ENCODE measurements around the gene NUDCD3. TPM values are rescaled to one million over a fixed set of nuclear protein-coding genes. Genes with fewer than 3 reads are reported as not detected.

NUDCD3 gene
- total RNA-seq, 1 donor from 2014 or later = 97.5 TPM

DNA sequence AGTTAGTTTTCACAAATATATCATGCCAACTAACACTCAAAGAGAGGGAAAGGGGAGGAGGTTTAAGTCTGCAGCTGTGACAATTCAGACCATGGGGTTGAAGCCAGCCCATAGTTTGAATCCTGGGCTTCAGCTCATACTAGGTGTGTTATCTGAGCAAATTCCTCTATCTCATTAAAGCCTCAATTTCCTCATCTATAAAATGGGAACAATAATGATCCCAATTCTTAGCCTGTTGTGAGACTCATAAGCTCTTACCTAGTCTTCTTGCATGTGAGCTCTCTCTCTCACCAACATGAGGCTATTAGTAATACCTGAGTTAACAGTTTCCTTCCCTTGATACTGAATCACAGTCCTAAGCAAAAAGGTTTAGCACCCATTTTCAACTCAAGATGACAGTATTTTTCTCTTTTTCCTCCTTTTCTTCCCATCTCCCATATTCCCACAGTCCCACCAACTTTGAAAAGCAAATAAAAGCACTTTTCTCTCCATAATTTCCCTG, 49.8 kb downstream of the NUDCD3 start:
- TF ChIP-seq, protein P1, sequence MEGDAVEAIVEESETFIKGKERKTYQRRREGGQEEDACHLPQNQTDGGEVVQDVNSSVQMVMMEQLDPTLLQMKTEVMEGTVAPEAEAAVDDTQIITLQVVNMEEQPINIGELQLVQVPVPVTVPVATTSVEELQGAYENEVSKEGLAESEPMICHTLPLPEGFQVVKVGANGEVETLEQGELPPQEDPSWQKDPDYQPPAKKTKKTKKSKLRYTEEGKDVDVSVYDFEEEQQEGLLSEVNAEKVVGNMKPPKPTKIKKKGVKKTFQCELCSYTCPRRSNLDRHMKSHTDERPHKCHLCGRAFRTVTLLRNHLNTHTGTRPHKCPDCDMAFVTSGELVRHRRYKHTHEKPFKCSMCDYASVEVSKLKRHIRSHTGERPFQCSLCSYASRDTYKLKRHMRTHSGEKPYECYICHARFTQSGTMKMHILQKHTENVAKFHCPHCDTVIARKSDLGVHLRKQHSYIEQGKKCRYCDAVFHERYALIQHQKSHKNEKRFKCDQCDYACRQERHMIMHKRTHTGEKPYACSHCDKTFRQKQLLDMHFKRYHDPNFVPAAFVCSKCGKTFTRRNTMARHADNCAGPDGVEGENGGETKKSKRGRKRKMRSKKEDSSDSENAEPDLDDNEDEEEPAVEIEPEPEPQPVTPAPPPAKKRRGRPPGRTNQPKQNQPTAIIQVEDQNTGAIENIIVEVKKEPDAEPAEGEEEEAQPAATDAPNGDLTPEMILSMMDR (IDR thresholded peaks at IDR 0.05; ENCODE audit: unreplicated experiment) = no peak
- Mint-ChIP-seq H3K4me1 (ENCODE audit: unreplicated experiment) (peaks cover 4% of the 10 kb centered on the region), H3K36me3 (ENCODE audit: low read depth, unreplicated experiment) (peaks cover 8% of the 10 kb centered on the region), H3K4me3 (ENCODE audit: unreplicated experiment) (no peak overlapping the region), H3K27me3 (ENCODE audit: unreplicated experiment) (peaks cover 4% of the 10 kb centered on the region), H3K9me3 (ENCODE audit: unreplicated experiment) (no peaks in the 10 kb centered on the region), H3K27ac (ENCODE audit: unreplicated experiment) (no peak overlapping the region)
- DNase-seq (ENCODE audit: low spot score) = no peak

DNA sequence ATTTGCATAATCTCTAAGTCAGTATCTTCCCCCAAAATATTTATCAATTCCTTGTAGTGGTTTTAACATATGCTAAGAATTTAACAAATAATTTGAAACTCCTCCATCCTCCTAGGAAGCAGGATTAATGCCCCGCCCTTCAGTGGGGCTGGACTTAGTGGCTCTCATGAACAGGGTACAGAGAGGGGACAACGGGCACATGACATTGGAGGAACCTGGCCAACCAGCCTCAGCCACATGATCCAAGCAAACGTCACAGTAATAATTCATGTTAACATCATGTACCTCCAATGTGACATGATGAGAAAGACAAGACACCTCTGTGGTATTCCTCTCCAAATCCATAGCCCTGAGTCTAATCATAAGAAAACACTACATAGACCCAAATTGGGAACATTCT, 50.5 kb downstream of the NUDCD3 start:
- no peaks in the 10 kb centered on the region for H3K9me3 Mint-ChIP-seq (ENCODE audit: unreplicated experiment)
- peaks cover 4% of the 10 kb centered on the region for H3K36me3 Mint-ChIP-seq (ENCODE audit: low read depth, unreplicated experiment)
- peaks cover 4% of the 10 kb centered on the region for H3K4me1 Mint-ChIP-seq (ENCODE audit: unreplicated experiment)
- peaks cover 1% of the 10 kb centered on the region for H3K27me3 Mint-ChIP-seq (ENCODE audit: unreplicated experiment)
- H3K4me3 Mint-ChIP-seq (ENCODE audit: unreplicated experiment) = no peak overlapping the region
- TF ChIP-seq, protein P1 (IDR thresholded peaks at IDR 0.05; ENCODE audit: unreplicated experiment) = no peak
- no peak overlapping the region for H3K27ac Mint-ChIP-seq (ENCODE audit: unreplicated experiment)
- DNase-seq (ENCODE audit: low spot score) = no peak

DNA sequence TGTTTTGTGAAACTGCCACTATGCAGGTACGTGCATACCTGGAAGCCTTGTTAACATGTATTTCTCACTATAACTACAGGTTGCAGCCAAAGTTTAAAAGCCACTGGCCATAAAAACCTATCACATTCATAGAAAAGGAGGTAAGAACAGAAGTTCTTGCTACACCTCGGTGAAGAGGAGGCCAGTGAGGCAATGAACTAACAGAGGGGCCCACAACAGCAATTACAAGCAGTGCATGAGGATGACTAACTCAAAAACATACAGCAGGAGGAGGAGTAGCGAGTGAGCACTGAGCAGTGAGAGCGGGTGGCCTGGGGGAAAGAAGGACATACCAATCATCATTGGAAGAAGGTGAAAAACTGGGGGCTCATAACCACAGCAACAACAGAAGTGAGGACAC, 51.6 kb downstream of the NUDCD3 start:
- H3K4me3 Mint-ChIP-seq (ENCODE audit: unreplicated experiment) = no peak overlapping the region
- no peak overlapping the region for H3K27ac Mint-ChIP-seq (ENCODE audit: unreplicated experiment)
- peaks cover 2% of the 10 kb centered on the region for H3K27me3 Mint-ChIP-seq (ENCODE audit: unreplicated experiment)
- no peaks in the 10 kb centered on the region for H3K9me3 Mint-ChIP-seq (ENCODE audit: unreplicated experiment)
- TF ChIP-seq, protein P1 (IDR thresholded peaks at IDR 0.05; ENCODE audit: unreplicated experiment) = no peak
- DNase-seq (ENCODE audit: low spot score) = no peak
- H3K4me1 Mint-ChIP-seq (ENCODE audit: unreplicated experiment) = peaks cover 4% of the 10 kb centered on the region
- peaks cover 1% of the 10 kb centered on the region for H3K36me3 Mint-ChIP-seq (ENCODE audit: low read depth, unreplicated experiment)

DNA sequence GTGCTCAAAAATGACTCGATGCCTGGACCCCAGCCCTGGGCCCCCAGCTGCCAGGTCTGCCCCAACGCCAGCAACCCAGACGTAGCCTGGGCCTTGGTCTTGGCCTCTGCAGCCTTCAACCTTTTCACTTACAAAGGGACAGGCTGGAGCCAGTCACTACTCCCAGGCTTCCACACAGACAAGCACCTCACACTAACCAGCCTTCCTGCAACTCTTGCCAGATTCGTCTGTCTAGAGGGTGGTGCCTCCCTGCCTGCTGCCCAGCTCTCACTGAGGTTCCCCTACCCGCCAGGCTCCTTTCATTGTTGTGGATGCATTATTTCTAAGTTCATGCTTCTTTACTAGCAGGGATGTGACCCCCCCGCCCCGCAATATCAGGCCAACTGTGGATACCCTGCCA, 56.3 kb downstream of the NUDCD3 start:
- Mint-ChIP-seq H3K27me3 (ENCODE audit: unreplicated experiment) (peaks cover 6% of the 10 kb centered on the region), H3K4me3 (ENCODE audit: unreplicated experiment) (no peak overlapping the region), H3K27ac (ENCODE audit: unreplicated experiment) (no peak overlapping the region), H3K4me1 (ENCODE audit: unreplicated experiment) (peaks cover 4% of the 10 kb centered on the region), H3K36me3 (ENCODE audit: low read depth, unreplicated experiment) (peaks cover 4% of the 10 kb centered on the region), H3K9me3 (ENCODE audit: unreplicated experiment) (no peaks in the 10 kb centered on the region)
- no peak for DNase-seq (ENCODE audit: low spot score)
- TF ChIP-seq, protein P1 (IDR thresholded peaks at IDR 0.05; ENCODE audit: unreplicated experiment) = no peak

DNA sequence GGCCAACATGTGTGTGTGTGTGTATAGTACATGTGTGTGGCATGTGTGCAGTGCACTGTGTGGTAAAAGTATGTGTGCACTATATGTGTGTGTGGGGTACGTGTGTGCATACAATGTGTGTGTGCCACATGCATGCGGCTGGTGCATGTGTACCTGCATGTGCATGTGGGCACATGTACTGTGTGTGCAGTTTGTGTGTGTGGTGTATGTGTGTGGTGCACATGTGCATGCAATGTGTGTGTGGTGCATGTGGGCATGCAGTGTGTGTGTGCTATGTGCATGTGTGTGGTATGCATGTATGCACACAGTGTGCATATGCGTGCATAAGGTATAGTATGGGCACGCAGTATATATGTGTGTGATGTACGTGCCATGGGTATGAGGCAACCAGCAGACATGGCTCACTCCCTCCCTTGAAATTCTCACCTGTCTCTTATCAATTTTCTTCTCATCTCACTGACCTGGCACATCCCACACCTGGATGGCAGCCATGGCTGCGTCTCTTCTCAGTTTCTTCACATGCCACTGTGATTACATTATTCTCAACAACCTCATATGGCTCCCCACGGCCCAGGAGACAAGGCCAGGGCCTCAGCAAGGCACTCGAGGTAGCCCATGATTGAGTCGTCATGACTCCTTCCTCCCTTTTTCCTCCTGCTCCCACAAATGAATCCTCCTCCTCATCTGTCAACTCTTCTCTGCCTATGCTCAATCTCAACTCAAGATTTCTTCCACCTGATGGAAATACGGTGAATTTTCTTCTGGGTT, 57.0 kb downstream of the NUDCD3 start:
- Mint-ChIP-seq H3K27ac (ENCODE audit: unreplicated experiment) (no peak overlapping the region), H3K4me3 (ENCODE audit: unreplicated experiment) (no peak overlapping the region), H3K9me3 (ENCODE audit: unreplicated experiment) (no peaks in the 10 kb centered on the region), H3K27me3 (ENCODE audit: unreplicated experiment) (peaks cover 6% of the 10 kb centered on the region), H3K4me1 (ENCODE audit: unreplicated experiment) (peaks cover 4% of the 10 kb centered on the region), H3K36me3 (ENCODE audit: low read depth, unreplicated experiment) (peaks cover 4% of the 10 kb centered on the region)
- no peak for DNase-seq (ENCODE audit: low spot score)
- TF ChIP-seq, protein P1 (IDR thresholded peaks at IDR 0.05; ENCODE audit: unreplicated experiment) = no peak
